ENCODE measurements around the gene ANXA2R. TPM values are rescaled to one million over a fixed set of nuclear protein-coding genes. Genes with fewer than 3 reads are reported as not detected.
"Not testable (repeated sequence)": the region's sequence is repeated elsewhere in the genome, so short reads cannot be mapped to it uniquely, and the experiment has no call there.

ANXA2R gene
- total RNA-seq, 1 donor from 2014 or later: 6.5 TPM

DNA sequence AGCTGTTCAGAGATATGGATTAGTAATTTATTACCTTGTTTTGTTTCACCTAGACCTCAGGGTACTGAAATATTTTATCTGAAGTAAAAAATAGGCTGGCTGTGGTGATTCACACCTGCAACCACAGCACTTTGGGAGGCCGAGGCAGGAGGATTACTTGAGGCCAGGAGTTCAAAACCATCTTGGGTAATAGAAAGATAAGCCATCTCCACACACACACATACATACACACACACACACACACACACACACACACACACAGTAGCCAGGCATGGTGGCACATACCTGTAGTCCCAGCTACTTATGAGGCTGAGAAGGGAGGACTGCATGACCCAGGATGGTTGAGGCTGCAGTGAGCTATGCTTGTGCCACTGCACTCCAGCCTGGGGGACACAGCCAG is 3.7 kb downstream of the ANXA2R start:
- peak in 1 of 2 donors; percentile 28 for DNase-seq (ENCODE audit: low read depth in 2 of 2)

DNA sequence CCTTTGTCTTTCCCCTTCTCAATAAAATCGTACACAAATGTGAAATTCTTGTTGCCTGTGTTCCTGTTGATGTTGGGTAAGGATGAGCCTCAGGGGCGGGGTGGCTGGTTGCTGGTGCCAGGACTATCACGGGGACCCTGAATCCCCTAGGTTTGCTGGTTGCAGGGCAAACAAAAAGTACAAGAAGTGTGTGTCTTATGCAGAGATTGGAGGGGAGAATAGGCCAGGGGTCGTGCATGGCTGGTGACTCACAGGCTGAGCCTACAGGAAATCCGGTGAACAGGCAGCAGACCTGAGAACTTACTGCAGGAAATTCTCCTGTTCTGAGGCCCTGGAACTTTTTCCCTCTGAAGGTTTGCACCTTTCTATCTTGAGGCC is 5.5 kb downstream of the ANXA2R start:
- peak; percentile 68 to 83 for DNase-seq (ENCODE audit: low read depth in 2 of 2)

DNA sequence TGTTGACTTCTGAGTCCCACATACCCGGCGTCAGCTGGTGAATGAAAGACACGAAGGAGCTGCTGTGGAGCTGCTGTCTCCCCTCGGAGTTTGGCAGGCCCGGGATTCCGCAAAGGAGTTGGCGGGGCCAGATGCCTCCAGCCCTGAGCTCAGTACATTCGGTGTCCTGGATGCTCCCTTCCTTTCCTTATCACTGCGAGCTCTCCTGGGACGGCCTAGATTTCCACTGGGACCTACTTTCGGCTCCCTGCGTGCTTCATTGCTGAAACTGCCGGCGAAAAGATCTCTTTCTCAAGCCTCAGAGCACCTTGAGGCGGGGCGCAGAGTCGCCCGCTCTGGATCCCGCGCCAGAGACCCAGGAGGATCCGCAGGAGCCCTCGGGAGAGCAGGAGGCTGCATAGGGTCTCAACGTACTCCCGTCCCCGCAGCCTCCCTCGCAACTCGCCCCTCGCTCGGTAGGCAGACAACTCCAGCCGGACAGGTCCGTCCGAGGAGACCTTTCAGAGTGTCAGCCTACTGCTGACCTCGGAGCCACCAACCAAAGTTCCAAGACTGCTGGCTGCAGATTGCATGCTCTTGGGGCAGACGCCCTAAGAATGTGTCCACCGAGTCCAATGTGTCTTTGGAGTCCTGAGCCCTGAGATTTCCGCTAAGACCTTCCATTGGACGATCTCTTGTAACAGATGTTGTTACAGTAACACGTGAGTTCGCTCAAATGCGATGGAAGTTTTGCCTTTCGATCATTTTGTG is 6.1 kb downstream of the ANXA2R start:
- no peak for DNase-seq (ENCODE audit: low read depth in 2 of 2)

DNA sequence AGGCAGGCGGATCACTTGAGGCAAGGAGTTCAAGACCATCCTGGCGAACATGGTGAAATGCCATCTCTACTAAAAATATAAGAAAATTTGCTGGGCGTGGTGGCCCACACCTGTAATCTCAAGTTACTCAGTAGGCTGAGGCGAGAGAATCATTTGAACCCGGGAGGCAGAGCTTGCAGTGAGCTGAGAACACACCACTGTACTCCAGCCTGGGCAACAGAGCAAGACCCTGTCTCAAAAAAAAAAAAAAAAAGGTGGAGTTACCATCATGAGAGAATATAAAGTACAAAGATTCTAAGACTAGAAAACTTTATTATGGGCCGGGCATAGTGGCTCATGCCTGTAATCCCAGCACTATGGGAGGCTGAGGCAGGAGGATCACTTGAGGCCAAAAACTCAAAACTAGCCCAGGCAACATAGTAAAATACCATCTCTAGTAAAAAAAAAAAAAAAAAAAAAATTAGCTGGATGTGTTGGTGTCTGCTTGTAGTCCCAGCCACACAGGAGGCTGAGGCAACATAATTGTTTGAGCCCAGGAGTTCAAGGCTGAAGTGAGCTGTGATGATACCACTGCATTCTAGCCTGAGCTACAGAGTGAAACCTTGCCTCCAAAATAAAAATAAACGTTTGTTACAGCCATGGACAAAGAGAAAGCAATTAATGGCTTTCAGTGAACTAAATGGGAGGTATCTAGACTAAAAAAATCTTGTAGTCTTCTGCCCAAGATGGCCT is 12.9 kb downstream of the ANXA2R start:
- DNase-seq (ENCODE audit: low read depth in 2 of 2): no peak

DNA sequence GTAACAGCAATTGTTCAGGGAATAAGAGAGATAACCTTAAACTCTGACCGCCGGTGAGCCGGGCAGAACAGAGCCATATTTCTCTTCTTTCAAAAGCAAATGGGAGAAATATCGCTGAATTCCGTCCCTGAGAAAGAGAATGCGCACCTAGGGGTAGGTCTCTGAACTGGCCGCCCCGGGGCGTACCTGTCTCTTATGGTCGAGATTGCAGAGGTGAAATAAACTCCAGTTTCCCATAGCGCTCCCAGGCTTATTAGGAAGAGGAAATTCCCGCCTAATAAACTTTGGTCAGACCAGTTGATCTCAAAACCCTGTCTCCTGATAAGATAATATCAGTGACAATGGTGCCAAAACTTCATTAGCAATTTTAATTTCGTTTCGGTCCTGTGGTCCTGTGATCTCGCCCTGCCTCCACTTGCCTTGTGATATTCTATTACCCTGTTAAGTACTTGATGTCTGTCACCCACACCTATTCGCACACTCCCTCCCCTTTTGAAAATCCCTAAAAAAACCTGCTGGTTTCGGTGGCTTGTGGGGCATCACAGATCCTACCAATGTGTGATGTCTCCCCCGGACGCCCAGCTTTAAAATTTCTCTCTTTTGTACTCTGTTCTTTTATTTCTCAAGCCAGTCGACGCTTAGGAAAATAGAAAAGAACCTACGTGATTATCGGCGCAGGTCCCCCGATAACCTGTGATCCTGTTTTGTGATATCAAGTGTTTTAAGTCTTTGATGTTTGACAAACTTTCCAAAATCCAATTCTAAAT is 14.8 kb downstream of the ANXA2R start:
- DNase-seq (ENCODE audit: low read depth in 2 of 2): not testable (repeated sequence)

DNA sequence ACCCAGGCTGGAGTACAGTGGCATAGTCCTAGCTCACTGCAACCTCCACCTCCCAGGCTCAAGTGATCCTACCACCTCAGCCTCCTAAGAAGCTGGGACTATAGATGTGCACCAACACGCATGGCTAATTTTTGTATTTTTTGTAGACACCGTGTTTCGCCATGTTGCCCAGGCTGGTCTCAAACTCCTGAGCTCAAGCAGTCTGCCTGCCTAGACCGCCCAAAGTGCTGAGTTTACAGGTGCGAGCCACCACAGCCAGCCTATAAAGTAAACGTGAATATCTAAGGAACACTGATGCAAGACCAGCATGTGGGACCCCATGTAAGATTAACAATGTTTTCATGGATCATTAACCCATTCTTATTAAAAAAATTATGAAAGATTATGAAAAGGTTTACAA is 15.9 kb downstream of the ANXA2R start:
- DNase-seq (ENCODE audit: low read depth in 2 of 2): no peak

DNA sequence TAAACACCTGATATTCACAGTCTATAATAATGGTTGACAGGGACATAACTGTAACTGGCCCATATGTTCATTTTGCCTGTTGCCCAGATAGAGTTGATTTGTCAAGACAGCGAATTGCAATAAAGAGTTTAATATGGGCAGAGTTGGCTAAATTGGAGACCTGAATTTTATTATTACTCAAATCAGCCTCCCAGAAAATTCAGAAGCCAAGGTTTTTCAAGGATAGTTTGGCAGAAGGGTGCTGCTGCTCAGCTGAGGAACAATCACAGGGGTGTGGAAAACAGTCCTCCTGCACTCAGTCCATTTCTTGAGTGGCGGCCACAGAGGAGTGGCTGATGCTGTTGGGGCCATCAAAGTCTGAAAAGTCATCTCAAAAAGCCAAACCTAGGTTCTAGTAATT is 19.0 kb downstream of the ANXA2R start:
- DNase-seq (ENCODE audit: low read depth in 2 of 2): no peak

DNA sequence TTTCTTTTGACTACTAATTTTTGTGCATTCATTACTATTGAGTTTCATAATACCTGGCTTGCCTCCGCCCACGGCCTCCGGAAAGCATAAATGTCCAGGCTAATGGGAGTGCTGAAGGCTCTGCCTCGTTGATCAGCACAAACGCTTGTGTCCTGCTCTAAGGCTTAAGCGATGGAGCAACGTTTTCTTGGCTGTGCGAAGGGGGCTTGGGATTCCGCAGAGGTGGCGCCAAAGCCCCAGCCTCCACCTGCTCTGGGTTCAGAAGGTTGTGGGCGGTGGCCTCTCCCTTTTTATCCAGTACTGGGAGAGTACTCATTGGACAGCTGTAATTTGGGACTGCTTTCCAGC is 19.7 kb downstream of the ANXA2R start:
- no peak for DNase-seq (ENCODE audit: low read depth in 2 of 2)

DNA sequence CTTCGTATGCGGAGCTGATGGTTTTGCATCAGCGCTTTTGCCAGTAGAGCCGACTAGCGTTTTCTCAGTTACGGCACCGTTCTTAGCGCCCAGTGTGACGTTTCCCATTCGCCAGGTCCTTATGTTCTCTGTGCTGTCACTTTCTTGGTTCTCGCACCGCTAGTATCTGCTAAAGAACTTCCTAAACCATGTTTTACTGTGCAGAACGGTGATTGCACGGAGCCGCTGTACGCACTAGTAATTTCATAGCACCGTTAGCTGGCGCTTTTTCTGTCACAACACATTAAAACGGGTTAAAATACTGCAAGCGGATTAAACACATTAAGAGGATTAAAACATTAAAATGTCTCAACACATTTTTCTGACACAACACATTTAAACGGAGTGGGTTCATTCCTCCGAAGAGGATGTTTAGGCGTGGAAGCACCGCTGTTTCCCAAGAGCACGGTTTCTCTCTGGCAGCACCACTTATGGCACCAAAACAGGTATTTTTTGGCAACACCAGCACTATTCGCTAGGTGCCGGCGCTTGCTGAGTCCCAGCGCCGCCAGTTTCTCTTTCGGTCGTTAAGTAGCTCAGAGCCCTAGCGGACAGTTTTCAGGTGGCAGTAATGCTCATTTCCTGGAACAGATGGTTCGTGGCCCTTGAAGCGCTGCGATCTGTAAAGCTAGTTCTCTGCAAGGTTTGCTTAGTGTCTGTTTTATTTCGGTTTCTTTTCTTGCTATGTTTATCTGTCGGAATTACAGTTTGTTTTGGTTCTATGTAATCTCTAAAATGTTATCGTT is 20.3 kb downstream of the ANXA2R start:
- peak; percentile 93 to 95 for DNase-seq (ENCODE audit: low read depth in 2 of 2)

DNA sequence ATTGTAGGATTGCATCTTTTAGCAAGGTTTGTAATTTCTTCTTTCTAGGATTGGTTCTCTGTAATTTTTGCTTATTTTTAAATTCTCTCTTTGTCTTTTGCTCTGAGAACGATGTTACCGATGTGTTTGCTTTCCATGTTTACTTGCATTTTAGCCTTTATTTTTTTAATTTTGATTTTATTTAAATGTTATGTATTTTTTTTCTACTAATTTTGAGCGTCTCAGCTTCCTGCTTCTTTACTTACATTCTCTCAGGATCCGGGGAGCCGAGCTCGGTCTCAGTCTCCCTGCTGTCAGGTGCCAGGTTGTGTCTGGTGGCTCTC is 20.9 kb downstream of the ANXA2R start:
- no peak for DNase-seq (ENCODE audit: low read depth in 2 of 2)

DNA sequence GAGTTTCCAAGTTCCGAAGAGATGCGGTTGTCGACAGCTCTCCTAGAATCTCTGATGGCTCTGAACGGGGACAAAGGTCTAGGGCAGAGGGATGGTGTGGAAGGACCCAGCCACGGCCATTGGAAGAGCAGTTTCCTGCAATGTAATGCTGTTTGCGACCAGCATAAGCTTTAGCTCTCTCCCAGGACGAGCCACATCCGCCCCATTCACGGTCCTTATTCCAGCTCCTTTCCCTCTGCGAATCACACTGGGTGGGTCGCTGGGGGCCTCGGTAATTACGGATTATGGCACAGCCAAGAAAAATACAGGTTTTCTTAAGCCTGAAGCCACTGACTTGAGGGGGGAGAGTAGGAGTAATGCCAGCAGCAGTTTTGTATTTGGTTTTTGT is 22.7 kb downstream of the ANXA2R start:
- peak; percentile 65 for DNase-seq (ENCODE audit: low read depth in 2 of 2)

DNA sequence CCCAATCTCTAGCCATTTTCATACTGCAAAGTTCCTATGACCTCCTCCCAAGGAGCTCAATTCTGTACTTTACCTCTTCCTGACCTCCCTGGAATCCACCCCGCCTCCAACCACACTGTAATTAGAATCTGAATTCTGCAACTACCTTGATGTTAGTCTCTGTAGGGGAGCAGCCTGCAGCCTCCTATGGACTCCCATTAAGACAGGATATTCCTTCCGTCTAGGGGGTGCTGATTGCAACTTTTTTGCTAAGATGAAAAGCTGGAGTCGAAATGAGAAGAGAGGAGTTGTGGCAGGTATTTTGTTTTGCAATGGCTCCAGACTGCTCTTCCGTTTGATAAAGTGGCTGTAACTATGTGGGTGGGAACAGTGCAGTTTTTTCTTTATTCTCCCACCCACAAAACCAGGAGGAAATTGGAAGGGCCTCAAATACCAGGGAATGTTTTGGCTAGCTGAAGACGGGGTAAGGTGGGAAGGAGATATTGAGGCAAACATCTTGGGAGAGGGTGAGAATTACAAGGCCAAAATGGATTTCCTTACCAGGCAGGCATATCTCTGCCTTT is 23.8 kb downstream of the ANXA2R start:
- no peak for DNase-seq (ENCODE audit: low read depth in 2 of 2)

DNA sequence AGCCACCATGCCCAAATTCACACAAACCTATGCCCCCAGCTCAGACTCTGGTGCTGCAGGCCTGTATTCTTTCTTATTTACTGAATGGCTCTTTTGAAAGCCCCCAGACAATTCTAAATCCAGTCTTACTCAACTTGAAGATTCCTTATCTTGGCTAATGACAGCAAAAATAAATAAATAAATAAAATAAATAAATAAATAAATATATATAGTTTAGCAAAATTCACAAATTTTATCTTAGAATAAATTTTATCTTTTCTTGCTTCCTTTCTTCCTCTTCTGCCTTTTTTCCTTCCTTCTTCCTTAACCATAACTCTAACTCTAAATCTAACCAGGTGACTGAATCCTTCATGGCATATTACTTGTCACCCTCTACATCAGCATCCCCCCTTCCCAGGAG is 25.6 kb downstream of the ANXA2R start:
- no peak for DNase-seq (ENCODE audit: low read depth in 2 of 2)

DNA sequence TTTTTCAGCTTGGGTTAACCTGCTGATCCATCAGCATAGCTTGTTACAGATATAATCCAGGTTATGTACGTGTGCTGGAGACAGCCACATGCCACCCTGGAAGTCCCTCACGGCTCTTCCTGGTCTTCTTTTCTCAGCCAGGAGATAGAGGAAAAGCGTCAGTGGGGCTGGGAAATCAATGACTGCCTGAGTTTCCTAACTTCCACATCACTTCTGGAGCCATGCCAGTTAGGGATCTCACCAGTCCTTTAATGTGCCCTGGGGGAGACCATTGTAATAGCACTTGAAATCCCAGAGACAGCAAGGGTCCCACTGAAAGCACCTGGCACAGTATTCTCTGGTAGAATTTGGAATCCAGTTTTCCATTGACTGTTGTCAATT is 29.2 kb downstream of the ANXA2R start:
- peak in 1 of 2 donors; percentile 26 for DNase-seq (ENCODE audit: low read depth in 2 of 2)

DNA sequence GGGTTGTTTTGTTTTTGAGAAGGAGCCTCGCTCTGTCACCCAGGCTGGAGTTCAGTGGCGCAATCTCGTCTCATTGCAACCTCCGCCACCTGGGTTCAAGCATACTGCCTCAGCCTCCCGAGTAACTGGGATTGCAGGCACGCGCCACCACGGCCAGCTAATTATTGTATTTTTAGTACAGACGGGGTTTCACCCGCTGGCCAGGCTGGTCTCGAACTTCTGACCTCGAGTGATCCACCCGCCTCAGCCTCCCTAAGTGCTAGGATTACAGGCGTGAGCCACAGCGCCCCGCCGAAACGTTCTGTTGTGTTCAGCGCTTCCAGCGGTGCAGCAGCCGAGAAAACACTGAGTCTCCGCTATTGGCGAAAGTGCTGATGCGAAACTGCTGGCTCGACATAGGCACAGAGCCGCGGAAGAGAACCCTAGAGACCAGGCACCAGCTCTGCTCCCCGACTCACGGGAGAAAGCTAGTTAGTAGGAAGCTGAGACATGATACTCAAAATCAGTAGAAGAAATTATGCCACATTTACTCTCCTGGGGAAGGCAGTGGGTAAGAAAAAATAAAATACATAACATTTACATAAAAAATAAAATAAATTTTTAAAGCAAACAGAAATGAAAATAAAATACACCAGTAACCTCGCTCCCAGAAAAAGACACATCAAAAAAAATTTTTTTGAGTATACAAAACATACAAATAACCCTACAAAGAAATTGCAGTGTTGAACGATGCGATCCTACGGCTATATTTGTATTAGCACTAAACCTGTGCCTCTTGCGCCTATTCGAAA is 31.6 kb downstream of the ANXA2R start:
- DNase-seq (ENCODE audit: low read depth in 2 of 2): peak; percentile 96 to 98

DNA sequence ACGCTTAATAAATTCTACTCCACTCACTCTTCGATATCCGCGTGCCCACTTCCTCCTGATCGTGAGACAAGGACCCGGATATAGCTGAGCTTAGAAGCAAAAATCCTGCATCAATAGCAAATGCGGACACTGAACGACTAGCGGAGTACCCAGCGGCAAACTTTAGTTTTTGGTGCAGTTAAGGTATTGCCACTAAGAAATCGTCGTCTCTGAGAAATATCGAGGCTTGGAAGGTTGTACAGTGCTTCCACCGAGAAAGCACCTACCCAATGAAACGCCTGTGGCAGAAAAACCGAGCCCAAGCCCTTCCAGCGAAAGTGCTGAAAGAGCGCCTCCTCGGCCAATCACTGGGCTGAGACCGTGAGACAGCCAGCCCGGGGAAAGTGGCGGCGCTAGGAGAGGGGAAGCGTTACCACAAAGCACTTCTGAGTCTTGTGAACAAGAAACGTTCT is 32.2 kb downstream of the ANXA2R start:
- peak; percentile 79 to 85 for DNase-seq (ENCODE audit: low read depth in 2 of 2)

DNA sequence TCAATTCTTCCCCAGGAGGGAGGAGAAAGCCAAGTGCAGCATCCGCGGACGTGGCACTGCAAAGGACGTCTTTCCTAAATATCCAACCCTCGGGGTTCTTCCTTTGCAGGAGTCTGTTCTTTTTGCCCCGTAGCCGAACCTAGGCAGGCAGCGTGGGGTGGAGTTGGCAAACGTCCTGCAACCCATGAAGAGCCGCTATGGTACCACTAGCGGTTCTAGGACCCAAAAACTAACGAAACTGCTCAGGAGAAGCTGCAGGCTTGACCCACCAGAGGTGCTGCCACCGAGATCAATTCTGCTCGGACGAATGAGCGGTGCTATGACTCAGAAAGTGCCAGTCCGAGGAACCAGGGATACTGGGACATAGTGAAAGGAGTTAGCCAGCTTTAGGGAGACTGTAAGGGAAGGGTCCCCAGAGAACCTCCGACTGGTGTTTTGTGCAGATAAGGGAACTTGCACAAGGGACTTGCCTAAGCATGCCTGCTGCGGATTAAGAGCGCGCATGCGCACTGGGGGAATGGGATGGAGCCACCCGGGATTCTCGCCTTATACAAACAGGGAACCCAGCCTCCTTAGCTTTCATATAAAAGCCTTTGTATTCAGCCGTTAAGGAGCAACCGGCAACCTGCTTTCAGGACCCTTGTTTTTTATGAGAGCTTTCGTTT is 32.7 kb downstream of the ANXA2R start:
- DNase-seq (ENCODE audit: low read depth in 2 of 2): peak; percentile 77 to 91

DNA sequence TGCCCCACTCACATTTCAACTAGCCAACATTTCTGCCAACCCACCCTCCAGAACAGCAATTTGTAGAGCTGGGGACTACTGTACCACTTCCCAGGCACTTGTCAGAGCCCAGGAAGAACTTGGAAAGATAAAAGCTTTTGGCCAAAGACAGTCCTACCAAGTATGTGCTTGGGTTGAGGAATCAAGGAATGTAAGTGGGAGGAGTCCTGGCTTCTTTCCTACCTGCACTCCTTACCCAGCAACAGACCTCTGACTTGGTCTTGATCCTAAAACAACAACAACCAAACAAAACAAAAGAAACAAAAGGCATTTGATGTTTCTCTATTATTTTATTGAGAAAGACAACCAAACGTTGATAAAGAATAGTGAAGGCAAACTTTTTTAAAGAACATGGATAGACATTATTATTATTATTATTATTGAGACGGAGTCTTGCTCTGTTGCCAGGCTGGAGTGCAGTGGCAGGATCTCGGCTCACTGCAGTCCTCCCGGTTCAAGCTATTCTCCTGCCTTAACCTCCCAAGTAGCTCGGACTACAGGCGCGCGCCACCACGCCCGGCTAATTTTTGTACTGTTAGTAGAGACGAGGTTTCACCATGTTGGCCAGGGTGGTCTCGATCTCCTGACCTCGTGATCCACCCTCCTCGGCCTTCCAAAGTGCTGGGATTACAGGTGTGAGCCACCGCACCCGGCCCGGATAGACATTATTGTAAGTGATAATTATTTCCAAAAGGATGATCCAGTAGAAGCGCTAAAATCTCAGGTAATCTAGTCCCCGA is 33.5 kb downstream of the ANXA2R start:
- DNase-seq (ENCODE audit: low read depth in 2 of 2): no peak

DNA sequence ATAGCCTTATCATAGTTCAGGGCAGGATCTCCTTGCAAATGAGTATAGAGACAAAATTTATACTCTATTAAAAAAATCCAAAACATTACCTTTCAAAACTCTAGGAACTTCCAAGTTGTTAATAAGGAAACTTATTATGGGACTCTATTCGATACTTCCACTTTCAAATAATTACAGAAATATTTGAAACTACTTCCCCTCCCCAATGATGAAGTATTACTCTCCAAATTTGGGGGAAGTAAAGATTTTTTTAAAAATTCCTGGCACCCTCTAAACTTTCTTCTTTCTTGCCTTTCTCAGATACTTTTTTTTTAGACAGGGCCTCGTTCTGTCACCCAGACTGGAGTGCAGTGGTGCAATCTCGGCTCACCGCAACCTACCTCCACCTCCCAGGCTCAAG is 35.1 kb downstream of the ANXA2R start:
- no peak for DNase-seq (ENCODE audit: low read depth in 2 of 2)

Measured in lung microvascular endothelial cell (primary cell).